HG03571 (cell line): ENCODE results near the gene MOCS2.
A peak's percentile ranks its signal among the peaks of the same experiment; 100 is the strongest.

Experiments
- ATAC-seq: cut with Tn5 transposase; IDR thresholded peaks from one replicate; pipeline ENCODE4 v1.9.1; 2021; ENCODE audit not compliant: unreplicated experiment

MOCS2 gene

DNA sequence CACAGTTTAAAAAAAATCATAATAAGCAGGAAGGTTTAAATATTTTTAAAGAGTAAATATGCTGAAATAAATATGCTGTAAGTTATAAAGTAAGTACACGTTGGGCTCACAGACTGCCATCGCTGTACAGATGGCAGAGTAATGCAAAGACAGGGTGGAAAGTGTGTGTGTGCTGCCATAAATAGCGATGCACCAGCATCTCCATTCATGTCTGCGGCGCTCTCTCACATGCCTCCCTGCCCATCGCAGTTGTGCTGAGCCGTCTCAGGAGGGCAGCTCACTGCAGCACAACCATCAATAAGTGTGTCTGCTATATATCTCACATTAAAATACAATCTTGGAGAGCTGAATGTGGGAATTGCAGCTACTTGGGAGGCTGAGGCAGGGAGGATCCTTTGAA, 14.3 kb downstream of the MOCS2 start:
- ATAC-seq: no peak

GRCh38 chr5:53092242-53092641, 17.3 kb downstream of the MOCS2 start:
- ATAC-seq: no peak

- no peak for ATAC-seq
These were observed 18.3 kb downstream of the MOCS2 start for GRCh38 chr5:53091289-53091688.

- no peak for ATAC-seq
These were observed 19.3 kb downstream of the MOCS2 start for GRCh38 chr5:53090229-53090628.

GRCh38 chr5:53089481-53089991, 20.0 kb downstream of the MOCS2 start:
- peak; percentile 48 for ATAC-seq

DNA sequence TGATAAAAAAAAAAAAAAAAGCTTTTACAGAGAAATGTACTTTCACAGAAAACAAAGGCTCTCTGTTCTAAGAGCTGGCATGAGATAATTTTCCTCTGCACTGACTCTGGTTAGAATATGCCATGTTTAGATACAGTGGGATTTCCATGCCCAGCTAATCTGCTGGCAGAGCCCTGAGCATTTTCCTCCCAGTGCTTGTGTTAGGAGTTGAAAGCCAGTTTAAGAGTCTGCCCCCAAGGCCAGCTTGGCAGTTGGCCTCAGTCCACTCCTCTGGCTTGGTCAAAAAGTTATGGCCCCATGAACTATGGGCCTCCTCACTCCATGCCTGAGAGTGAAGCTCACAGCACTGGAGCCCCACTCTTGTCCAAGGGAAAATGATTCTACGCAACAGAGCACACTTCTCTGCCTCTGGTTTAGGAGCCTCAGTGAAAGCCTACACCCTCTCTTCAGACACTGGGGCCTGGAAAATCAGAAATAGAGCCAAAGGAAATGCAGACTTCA, 21.9 kb downstream of the MOCS2 start:
- no peak for ATAC-seq

DNA sequence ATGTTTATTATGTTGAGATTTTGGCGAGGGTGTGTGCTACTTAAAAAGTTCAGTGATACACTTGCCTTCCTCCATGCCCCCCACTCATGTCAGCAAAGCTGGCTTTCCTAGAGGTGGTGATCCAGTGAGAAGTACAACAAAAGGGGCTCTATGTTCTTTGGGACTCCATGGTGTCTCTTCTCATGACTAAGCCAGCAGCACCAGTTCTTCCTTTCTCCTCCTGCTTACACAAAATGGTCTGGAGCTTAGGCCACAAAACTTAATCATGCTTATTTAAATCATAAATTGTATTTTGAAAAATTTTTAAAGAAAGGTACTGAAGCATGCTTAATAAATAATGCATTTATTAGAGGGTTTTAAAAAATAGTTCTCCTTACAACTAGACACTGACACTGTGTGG, 22.4 kb downstream of the MOCS2 start:
- ATAC-seq: no peak

DNA sequence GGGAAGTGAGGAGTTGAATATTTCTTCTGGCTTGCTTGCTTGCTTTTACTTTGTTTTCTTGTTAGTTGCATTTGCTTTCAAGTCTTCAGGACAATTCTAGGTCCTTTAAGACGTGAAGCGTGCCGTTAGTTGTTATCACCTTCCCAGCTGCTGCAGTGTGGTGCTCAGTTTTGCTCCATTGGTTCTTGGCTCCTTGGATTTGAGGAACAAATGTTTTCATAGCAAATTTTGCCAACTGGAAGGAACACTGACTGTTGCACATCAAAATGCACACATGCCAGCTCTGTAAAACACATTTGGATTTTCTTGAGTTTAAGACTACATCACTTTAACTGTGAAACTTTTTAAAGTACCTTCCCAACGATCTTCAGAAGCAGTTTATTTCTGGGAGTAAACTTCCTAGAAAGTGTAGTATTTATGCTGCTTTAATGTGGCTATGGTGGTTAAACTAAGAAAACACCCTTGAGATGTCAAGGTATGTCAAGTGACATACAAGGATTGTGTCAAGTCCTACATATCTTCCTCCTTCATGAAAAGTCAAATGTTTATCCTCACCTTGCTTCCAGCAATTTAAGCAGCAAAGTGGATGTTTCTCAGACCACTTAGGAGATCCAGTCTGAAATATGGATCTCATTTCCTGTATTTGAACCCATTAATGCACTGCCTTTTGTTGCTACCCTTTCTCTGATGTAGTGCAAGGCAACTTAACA, 24.9 kb downstream of the MOCS2 start:
- no peak for ATAC-seq

DNA sequence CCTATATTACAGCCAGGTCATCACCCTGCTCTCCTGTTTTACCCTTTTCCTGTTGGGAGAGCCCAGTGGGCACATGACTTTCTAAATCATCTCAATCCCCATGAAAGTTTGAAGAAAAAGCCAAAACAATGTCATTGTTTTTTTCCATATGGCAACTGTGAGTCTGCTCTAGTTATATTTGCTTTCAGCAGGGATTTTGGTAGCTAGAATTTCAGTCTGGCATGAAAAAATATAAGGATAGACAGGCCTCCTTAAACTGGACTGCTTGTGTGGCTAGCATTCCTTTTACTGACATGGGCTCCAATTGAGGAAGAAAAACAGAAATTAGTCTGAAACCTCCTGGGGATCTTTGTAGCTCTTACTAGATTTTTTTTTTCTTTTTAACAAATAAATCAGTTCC, 25.6 kb downstream of the MOCS2 start:
- ATAC-seq: no peak

DNA sequence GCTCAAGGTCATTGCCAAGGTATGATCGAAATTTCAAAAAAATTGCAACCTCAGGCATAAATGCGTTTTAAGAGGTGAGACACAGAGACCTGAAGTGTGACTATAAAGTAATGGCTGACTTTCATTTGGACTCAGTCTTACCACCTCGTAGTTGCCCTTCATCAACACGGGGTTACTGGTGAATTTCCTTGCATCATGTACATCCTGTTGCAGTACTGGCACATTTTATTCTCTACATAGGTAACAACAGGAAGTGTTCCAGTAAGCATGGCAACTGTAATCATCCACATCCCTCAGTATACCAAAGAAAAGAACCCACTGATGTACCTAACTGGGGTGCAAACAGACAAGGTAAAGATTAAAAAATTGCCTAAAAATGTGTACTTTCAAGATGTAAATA, 29.3 kb downstream of the MOCS2 start:
- no peak for ATAC-seq

GRCh38 chr5:53076014-53076583, 33.5 kb downstream of the MOCS2 start:
- ATAC-seq: no peak

GRCh38 chr5:53073348-53073747, 36.2 kb downstream of the MOCS2 start:
- no peak for ATAC-seq

DNA sequence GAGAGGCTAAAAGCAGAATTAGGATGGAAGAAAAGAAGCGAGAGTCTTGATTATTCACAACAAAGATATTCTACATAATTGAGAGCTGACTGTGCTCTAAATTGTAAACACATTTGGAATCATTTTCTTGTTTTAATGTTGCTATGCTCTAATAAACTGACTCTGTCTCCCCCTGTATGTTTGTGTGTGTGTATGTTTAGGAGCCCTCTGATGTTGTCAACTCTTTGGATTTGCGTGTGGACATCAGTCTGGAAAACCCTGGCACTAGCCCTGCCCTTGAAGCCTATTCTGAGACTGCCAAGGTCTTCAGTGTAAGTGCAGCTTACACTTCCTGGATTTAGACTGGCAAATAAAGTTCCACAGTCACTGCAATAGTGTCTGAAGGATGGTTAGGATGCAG, 37.8 kb downstream of the MOCS2 start:
- ATAC-seq: no peak

DNA sequence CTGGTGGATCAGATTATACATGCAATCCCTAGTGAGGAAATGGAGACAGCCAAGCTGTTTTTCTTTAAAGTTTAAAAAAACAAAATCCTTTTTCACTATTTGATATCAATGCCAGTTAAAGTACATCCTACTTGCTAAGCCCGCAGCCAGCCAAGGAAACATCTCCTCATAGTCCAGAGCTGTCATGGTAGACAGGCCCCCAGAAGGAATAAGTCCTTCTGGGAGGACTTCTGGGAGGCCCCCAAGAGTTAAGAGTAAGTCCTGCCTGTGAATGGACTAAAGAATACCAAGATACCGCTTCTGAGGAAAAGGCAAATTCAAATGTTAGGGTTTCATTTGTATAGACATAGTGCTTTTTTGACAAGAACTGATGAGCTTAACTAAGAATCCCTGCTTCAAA, 38.3 kb downstream of the MOCS2 start:
- ATAC-seq: no peak

GRCh38 chr5:53069626-53070025, 39.9 kb downstream of the MOCS2 start:
- ATAC-seq: no peak

DNA sequence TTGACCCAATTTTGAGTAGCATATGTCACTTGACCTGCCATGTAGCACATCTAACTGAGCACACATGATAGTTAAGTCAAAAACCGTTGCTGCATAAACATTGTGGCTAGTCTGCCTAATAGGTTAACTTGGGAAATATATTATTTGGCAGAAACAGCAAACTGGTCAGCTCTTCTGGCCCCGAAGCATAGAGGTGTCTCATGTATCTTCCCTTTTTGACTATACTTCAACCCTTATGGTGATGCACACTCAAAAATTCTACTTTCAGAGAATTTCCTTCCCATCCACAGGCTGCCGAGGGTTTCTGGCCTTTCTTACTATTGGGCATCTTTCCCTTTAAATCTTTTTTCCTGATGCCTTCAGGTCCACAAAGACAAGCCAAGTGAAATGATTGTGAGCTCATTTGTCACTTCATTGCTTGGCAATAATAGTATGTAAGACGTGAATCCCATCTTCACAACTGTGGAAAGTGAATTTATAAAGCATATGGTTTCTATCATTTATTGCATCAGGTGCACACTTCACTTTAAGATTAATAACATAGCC, 41.2 kb downstream of the MOCS2 start:
- ATAC-seq: no peak

GRCh38 chr5:53067641-53068040, 41.9 kb downstream of the MOCS2 start:
- ATAC-seq: no peak

DNA sequence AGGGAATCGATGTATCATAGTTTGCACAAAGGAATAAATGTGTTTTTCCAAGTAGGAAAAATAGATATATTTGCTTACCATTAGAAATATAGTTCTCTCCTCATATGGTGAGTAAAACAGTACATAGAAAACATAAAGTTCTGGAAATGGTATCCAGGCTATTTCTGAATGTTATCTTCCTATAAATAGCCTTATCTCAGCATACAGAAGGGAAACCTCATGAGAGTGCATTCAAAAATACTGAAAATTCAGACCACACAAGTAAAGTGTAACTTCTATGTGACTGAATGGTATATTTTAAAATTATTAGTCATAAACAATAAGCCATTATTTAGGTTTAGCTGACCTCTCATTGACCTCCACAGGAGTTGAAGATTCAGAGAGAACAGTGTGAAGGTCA, 43.5 kb downstream of the MOCS2 start:
- ATAC-seq: no peak

- ATAC-seq: no peak
These were observed 45.8 kb downstream of the MOCS2 start for GRCh38 chr5:53063791-53064190.

GRCh38 chr5:53063176-53063575, 46.4 kb downstream of the MOCS2 start:
- no peak for ATAC-seq

DNA sequence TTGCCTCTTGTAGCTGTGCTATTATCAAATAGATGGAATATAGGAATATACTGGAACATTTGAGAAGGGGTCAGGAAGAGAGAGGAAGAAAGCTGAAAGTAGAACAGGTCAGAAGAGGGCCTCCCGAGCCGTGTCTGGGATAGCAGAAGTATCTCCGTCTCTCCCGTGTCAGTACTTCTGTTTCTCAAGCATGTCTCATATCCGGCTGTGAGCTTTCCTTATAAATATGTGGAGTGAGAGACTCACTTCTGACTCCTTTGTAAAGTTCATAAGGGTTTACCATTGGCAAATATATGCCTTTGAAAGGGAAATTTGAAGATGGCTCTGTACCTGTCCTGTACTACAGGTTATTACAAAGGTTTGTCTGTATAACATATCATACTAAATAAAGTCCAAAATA, 50.3 kb downstream of the MOCS2 start:
- ATAC-seq: no peak

DNA sequence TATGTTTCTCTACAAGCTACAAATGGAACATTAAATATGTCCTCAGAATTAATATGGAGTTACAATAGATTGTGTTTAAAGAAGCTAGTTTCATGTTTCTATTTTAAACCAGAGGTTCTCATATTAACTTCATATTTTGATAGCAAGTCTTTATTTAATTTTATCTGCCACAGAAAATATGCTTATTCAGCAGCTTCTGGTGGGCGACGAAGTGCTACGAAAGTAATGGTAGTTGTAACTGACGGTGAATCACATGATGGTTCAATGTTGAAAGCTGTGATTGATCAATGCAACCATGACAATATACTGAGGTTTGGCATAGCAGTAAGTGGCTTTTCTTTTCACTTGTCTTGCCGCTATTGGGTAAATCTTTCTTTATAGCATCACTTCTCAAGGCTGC, 54.2 kb downstream of the MOCS2 start:
- no peak for ATAC-seq
